ENCODE data around the gene CNKSR2. TPM values are rescaled to one million over a fixed set of nuclear protein-coding genes. Genes with fewer than 3 reads are reported as not detected.

CNKSR2 gene
- total RNA-seq, 1 experiment from 2014 or later, result 2.0 TPM

DNA sequence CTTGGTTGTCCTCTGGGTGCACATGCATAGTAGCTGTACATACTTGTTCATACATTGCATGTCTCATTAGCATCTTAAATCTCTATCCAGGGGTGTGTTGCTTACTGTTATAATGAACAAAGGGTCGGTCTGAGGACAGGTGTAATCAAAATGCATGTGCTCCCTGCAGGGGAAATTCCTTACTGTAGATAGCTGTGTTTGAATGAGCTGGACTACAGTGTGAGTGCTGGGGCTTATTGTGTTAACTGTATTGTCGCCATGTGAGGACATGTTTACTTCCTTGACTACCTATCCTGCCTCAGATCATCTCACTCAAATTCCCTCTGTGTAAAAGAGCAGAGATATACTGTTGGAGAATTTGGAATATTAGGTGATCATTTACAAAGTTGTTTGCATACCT, 185.2 kb downstream of the CNKSR2 start:
- TF ChIP-seq, protein P1, sequence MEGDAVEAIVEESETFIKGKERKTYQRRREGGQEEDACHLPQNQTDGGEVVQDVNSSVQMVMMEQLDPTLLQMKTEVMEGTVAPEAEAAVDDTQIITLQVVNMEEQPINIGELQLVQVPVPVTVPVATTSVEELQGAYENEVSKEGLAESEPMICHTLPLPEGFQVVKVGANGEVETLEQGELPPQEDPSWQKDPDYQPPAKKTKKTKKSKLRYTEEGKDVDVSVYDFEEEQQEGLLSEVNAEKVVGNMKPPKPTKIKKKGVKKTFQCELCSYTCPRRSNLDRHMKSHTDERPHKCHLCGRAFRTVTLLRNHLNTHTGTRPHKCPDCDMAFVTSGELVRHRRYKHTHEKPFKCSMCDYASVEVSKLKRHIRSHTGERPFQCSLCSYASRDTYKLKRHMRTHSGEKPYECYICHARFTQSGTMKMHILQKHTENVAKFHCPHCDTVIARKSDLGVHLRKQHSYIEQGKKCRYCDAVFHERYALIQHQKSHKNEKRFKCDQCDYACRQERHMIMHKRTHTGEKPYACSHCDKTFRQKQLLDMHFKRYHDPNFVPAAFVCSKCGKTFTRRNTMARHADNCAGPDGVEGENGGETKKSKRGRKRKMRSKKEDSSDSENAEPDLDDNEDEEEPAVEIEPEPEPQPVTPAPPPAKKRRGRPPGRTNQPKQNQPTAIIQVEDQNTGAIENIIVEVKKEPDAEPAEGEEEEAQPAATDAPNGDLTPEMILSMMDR (conservative IDR thresholded peaks at IDR 0.05; ENCODE audit: low read depth, low read length), result no peak
- TF ChIP-seq EZH2 (IDR thresholded peaks at IDR 0.05; ENCODE audit: low read length, unreplicated experiment) (no peak), EZH2phosphoT487 (IDR thresholded peaks at IDR 0.05; ENCODE audit: borderline replicate concordance, low read length) (no peak)
- Histone ChIP-seq H3K36me3 (ENCODE audit: low read depth, low read length) (no peaks in the 10 kb centered on the region), H3F3A (ENCODE audit: low read length, unreplicated experiment) (no peaks in the 10 kb centered on the region), H3K4me1 (ENCODE audit: insufficient read depth, low read length) (no peaks in the 10 kb centered on the region), H3K4me3 (ENCODE audit: low read length) (no peak overlapping the region), H3K4me2 (ENCODE audit: low read length) (no peak overlapping the region), H3K9me3 (ENCODE audit: low read length) (no peaks in the 10 kb centered on the region), H3K9me2 (replicated peaks; ENCODE audit: low read length) (no peaks in the 10 kb centered on the region), H2AFZ (ENCODE audit: low read length) (no peak overlapping the region), H3K27me3 (ENCODE audit: low read length) (no peaks in the 10 kb centered on the region), H3K9ac (ENCODE audit: low read length) (no peak overlapping the region), H3K79me2 (ENCODE audit: low read length) (no peaks in the 10 kb centered on the region), H4K20me1 (ENCODE audit: low read length) (no peaks in the 10 kb centered on the region), H3K27ac (ENCODE audit: low read length) (no peak overlapping the region)
- CTCF ChIA-PET, result no interaction called here
- POLR2A ChIA-PET (ENCODE audit: unreplicated experiment), result no interaction called here
- no TSS peak for BruUV-seq (replicated peaks)
- no peak for DNase-seq
- intact Hi-C loops (cut with micrococcal nuclease), result no loop called here
- ATAC-seq, result no peak

DNA sequence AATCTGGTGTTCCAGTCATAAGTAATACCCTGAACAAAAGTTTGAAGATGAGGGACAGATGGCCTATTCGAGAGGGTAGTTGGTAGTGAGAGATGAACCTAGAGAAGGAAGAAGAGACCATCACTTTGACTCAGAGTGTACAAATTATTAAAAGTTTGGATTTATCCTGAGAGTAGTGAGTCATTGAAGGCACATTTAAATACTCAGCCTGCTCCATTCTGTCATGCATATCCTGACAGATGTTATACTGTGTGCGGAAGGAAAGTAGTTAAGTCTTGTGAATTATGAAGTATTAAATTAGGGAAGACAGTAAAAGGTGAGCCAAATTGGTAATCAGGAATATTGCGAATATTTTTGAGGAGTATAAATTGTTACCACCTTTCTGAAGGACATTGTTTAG, 190.8 kb downstream of the CNKSR2 start:
- Histone ChIP-seq H3K27me3 (ENCODE audit: low read length) (no peaks in the 10 kb centered on the region), H3K9me2 (replicated peaks; ENCODE audit: low read length) (no peaks in the 10 kb centered on the region), H3K9ac (ENCODE audit: low read length) (no peak overlapping the region), H2AFZ (ENCODE audit: low read length) (no peak overlapping the region), H3K4me1 (ENCODE audit: insufficient read depth, low read length) (no peaks in the 10 kb centered on the region), H3K4me3 (ENCODE audit: low read length) (no peak overlapping the region), H3K27ac (ENCODE audit: low read length) (no peak overlapping the region), H3K36me3 (ENCODE audit: low read depth, low read length) (no peaks in the 10 kb centered on the region), H3F3A (ENCODE audit: low read length, unreplicated experiment) (no peaks in the 10 kb centered on the region), H3K9me3 (ENCODE audit: low read length) (no peaks in the 10 kb centered on the region), H4K20me1 (ENCODE audit: low read length) (no peaks in the 10 kb centered on the region), H3K4me2 (ENCODE audit: low read length) (no peak overlapping the region), H3K79me2 (ENCODE audit: low read length) (no peaks in the 10 kb centered on the region)
- no TSS peak for BruUV-seq (replicated peaks)
- TF ChIP-seq, protein P1 (conservative IDR thresholded peaks at IDR 0.05; ENCODE audit: low read depth, low read length), result no peak
- TF ChIP-seq EZH2 (IDR thresholded peaks at IDR 0.05; ENCODE audit: low read length, unreplicated experiment), result no peak
- TF ChIP-seq EZH2phosphoT487 (IDR thresholded peaks at IDR 0.05; ENCODE audit: borderline replicate concordance, low read length), result no peak
- intact Hi-C loops (cut with micrococcal nuclease), result no loop called here
- no peak for DNase-seq
- ATAC-seq, result no peak
- ChIA-PET POLR2A (ENCODE audit: unreplicated experiment) (no interaction called here), CTCF (no interaction called here)

DNA sequence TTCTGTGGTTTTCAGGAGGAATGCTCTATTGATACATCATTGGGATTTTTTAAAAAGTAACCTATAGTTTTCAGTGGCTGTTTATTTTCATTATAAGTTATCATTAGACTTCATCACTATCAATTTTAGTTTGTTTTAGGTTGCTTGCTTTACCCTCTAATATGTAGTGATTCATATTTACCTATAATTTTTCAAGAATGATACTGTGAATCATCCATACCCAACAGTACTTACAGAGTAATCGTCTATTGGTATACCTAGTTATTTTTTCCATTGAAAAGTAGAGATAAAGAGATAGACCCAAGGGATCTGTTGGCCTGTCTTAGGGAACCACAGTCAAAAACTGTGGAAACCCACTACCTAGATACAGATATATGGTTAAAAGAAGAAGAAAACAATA, 200.6 kb downstream of the CNKSR2 start:
- ChIA-PET POLR2A (ENCODE audit: unreplicated experiment) (no interaction called here), CTCF (no interaction called here)
- Histone ChIP-seq H3K4me1 (ENCODE audit: insufficient read depth, low read length) (no peaks in the 10 kb centered on the region), H3K9me2 (replicated peaks; ENCODE audit: low read length) (no peaks in the 10 kb centered on the region), H3K27ac (ENCODE audit: low read length) (no peak overlapping the region), H3K4me3 (ENCODE audit: low read length) (no peak overlapping the region), H3F3A (ENCODE audit: low read length, unreplicated experiment) (no peaks in the 10 kb centered on the region), H3K9ac (ENCODE audit: low read length) (no peak overlapping the region), H3K79me2 (ENCODE audit: low read length) (no peaks in the 10 kb centered on the region), H4K20me1 (ENCODE audit: low read length) (no peaks in the 10 kb centered on the region), H3K9me3 (ENCODE audit: low read length) (no peaks in the 10 kb centered on the region), H3K36me3 (ENCODE audit: low read depth, low read length) (no peaks in the 10 kb centered on the region), H3K4me2 (ENCODE audit: low read length) (no peak overlapping the region), H3K27me3 (ENCODE audit: low read length) (no peaks in the 10 kb centered on the region), H2AFZ (ENCODE audit: low read length) (no peak overlapping the region)
- no TSS peak for BruUV-seq (replicated peaks)
- intact Hi-C loops (cut with micrococcal nuclease), result no loop called here
- TF ChIP-seq, protein P1 (conservative IDR thresholded peaks at IDR 0.05; ENCODE audit: low read depth, low read length), result no peak
- no peak for TF ChIP-seq EZH2 (IDR thresholded peaks at IDR 0.05; ENCODE audit: low read length, unreplicated experiment)
- TF ChIP-seq EZH2phosphoT487 (IDR thresholded peaks at IDR 0.05; ENCODE audit: borderline replicate concordance, low read length), result no peak
- ATAC-seq, result no peak
- no peak for DNase-seq

All from PC-3 (cell line).